GM21528 (cell line): ENCODE results near the gene MACROD2.
"Not testable (repeated sequence)": the region's sequence is repeated elsewhere in the genome, so short reads cannot be mapped to it uniquely, and the experiment has no call there.

Experiments used
- ATAC-seq: cut with Tn5 transposase; IDR thresholded peaks from one replicate; pipeline ENCODE4 v1.9.1; 2021; ENCODE audit warnings: mild to moderate bottlenecking, moderate library complexity; ENCODE audit not compliant: unreplicated experiment, low FRiP score

The MACROD2 gene

DNA sequence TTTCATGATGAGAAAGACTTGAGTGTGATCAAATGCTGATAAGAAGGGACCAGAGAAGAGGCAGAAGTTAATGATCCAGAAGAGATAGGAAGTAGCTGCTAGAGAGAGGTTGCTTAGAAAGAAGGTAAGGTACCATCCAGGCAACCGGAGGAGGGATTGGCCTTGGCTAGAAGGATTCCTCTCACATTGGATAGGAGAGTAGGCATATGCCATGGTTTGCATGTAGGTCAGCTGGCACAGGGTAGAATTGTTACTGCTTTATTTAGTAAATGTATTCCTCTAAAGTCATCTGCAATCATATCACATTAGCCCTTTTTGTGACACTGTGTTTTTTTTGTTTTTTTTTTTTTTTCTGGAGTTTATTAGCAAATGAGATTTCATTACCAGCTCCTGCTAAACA lies 923.0 kb downstream of the MACROD2 start:
- no peak for ATAC-seq

DNA sequence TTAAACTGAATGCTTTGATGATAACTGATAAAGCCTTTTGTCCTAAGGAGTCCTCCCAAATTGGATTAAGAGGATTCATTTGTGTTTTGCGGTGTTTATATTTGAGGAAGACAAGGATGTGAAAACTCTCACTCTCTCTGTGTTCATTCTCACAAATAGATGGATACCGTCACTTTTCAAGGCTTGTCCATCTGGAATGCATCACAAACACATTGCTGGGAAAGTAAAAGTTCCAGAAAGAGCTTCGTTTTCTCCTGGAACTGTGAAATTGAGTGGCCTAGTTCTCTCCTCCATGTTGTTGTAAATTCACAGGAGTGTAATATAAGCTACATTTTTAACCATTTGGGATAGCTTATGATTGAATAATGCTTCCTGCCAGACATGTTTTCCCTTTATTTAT lies 923.7 kb downstream of the MACROD2 start:
- ATAC-seq, result no peak

DNA sequence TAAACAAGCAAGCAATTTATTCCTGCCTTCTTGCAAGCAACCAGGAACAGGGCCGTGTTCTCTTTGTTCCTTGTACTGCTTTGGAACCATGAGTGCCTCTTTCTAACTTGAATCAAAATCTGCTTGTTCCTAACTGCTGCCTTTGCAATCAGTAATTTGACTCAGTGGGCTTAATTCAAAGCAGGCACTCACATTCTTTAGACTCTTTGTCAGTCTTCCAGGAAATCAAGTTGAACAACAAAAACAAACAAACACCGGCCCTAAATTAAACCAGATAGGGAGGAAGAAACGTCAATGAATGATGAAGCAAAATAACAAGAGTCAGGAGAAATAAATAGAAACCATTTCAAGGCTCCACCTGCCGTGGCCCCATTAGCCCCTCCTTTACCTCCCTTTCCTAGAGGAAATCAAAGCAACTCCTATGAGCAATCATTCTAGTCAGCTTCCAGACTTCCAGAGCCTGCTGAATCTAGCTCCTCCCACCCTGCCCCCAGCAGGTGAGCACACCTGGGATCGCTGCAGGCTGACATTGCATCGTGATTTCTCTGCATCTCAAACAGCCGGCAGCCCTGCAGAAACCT lies 924.3 kb downstream of the MACROD2 start:
- ATAC-seq, result no peak

DNA sequence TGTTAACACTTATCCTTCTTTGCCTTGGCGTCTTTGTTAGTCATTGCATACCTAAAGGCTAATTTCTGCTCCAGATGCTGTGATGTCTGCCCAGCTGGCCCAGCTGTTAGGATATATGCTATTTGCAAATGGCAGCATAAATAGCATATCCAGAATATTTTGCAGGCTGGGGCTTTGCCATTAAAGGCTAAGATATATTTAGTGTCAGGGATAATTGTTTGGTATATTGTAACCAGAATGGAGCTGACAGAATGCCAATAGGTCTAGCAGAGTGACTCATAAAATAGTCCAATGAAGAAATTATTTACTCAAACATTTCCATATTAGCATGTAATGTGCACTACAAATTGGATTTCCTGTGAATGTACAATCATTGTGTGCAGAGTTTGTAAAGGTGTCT lies 926.2 kb downstream of the MACROD2 start:
- no peak for ATAC-seq

DNA sequence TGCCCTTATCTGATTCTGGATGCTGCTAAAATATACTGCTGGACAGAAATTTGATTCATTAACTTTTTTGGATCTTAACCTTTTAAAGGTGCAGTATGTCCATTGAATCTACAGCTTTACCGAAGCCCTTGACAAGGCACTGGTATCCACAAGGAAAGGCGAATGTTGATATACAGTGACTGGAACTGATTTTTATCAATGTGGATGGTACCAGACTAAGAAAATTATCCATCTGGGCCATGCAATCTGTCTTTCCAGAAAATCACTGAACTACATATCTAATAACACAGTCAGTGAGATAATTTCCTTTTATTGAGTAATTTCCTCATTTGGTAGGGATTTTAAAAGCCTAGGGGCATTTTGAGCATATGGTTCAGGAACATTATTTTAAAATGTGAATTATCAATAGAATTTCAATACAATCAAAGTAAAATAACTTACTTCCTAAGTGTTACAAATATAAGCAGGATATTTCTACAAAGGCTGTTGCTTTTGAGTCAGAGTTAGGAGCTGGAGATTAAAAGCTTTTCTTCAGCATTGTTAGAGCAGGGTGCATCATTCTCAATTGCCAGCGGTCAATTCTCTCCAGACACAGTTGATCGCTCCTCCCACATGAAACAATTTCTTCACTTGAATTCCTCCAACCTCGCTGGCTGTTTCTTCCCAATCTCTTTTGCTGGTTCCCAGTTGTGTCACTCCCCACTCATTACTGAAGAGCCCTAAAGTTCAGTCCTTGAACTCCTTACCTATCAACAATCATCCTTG lies 927.4 kb downstream of the MACROD2 start:
- ATAC-seq, result no peak

DNA sequence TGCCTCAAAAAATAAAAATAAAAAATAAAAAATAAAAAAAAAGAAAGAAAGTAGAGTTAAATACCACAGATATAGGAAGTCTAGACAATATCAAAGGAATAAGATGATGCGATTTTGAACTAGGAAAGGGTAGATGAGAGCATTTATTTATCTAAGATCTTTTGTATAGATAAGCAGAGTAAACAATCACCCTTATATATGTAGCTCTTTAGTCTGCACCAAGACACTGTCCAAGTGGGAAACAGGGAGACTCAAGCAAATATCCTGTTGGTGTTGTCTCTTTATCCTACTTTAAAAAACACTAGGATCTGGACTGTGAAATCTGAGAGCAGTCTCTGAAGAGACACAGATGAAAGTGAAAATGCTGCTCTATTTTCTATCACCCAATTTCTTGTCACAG lies 929.1 kb downstream of the MACROD2 start:
- no peak for ATAC-seq

DNA sequence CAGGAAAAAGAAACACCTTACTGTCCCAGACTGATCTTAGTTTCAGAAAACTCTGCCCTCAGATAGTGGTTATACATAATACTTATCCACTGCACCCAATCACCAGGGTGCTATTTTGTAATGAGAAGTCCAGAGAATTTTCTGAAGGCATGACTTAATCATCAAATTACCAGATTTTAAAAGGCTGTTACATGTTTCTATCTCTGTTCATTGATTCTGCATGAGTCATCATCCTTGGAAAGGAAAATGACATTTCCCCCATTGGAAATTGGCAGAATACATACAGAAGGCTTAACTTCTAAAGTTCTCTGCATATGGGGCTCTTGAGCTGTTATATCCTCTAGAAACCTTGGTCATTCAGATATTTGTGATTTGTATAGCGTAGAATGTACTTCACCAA lies 930.0 kb downstream of the MACROD2 start:
- ATAC-seq, result no peak

DNA sequence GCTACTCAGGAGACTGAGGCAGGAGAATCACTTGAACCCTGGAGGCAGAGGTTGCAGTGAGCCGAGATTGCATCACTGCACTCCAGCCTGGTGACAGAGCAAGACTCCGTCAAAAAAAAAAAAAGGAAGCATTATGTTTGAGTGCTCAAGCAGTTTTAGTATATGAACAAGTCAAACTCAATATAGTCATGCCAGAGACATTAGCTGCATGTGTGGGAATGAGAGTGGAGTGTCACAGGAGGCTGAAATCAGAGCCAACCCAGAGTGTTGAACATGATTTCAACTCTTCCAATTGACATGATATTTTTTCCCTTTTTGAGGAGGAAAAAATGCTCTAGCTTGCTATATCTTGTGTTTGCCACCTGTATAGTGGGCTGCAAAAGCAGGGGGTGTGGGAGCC lies 931.1 kb downstream of the MACROD2 start:
- not testable (repeated sequence) for ATAC-seq

DNA sequence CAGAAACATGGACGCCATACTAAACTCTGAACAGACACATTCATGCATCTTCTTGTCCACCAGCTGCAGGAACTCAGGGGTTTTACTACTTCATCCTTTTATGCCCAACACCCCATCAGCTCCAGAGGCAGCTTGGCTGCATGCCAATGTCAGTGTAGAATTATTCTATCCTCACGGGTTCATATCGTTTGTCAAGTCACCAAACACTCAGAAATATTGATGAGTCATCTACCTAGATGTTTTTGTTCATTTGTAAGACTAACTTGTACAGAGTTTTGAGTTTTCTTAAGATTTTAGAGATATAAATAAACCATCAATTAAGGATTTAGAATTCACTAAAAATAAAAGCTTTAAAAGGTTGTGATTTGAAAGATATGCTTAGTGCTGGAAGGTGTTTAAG lies 932.8 kb downstream of the MACROD2 start:
- no peak for ATAC-seq

DNA sequence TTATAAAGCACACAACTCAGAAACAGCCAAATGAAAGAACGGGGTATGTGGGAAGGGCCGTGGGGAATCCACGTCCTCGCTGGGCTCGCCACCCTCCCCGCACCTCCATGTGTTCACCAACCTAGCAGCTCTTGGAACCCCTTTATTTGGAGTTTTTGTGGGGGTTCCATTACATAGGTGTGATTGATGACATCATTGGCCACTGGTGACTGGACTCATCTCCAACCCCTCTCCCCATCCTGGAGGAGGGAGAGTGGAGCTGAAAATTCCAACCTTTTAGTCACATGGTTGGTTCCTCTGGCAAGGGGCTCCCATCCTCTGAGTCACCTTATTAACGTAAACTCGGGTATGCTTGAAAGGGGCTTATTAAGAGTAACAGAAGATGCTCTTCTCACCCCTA lies 934.1 kb downstream of the MACROD2 start:
- ATAC-seq, result no peak

DNA sequence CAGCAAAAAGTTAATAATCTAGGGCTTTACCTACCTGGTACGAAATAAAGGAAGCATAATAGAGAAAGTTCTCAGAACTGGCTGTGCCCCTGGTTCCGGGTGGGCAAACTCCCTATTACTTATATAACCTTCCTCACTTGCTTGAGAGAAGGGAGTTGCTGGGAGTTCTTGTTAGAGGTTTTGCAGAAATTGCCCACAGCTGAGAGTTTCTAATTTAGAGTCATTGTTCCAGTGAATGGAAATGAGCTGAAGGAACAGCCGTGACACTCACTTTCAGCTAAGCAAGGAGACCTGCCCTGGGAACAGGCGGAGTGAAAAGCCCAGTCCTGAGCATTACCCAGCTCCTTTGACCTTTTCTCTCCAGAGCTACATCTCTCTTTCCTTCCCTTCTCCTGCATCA lies 936.7 kb downstream of the MACROD2 start:
- no peak for ATAC-seq

DNA sequence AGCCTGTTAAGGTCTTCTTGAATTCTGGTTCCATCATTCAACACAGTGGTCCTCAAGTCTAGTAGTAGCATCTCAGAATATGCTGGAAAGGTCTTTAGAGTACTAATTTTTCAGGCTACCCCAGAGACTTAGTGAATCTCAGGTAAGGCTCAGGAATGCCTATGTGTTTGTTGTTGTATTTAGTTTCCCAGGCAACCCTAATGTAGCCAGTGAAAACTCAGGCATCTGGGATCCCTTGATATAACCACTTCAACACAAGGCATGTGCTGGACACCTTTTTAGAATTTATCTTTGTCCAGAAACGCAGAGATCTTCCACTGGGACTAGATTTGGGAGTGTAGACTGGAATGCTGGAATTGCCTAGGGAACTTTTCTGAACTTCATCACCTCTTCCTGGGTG lies 940.0 kb downstream of the MACROD2 start:
- ATAC-seq, result no peak

DNA sequence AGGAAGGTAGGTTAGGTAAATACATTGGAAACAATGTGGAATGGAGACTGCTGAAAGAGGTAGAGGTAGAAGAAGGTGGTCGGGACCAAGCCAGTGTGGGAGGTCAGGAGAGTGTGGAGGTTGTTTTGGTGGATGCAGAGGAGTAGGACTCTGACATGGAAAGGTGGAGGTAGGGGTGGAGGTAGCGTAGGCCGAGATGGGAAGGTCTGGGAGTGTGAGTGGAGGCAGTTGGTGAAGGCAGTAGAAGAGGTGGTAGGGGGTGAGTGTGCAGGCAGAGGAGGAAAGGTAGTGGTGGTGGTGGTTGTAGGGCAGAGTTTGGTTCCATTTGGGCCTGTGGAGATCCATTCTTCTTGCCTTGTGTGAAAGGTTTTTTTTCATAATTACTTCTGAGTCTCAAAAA lies 941.7 kb downstream of the MACROD2 start:
- ATAC-seq, result no peak

DNA sequence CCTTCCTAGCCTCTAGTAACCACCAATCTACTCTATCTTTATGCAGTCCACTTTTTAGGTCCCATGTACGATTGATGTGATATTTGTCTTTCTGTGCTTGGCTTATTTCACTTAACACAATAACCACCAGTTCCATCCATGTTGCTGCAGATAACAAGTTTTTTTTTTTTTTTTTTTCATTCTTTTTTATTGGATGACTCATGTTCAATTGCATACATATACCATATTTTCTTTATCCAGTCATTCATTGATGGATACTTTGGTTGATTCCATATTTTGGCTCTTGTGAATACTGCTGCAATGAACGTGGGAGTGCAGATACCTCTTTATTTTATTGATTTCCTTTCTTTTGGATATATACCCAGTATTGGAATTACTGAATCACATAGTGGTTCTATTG lies 942.5 kb downstream of the MACROD2 start:
- ATAC-seq, result no peak

DNA sequence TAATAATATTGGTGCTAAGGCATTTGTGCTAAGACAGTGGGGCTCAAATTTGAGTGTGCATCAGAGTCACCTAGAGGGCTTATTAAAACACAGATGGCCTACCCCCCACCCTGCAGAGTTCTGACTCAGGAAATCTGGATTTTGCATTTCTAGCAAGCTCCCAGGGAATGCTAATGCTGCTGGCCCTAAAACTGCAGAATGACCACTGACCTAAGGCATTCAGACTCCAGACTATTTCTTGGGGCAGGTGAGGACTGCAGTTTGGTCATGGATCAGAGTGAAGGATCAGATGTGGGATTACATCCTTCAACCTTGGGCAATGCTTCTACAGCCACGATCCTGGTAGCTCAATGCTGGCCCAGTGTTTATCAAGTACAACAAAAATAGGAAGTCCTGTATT lies 952.2 kb downstream of the MACROD2 start:
- no peak for ATAC-seq

DNA sequence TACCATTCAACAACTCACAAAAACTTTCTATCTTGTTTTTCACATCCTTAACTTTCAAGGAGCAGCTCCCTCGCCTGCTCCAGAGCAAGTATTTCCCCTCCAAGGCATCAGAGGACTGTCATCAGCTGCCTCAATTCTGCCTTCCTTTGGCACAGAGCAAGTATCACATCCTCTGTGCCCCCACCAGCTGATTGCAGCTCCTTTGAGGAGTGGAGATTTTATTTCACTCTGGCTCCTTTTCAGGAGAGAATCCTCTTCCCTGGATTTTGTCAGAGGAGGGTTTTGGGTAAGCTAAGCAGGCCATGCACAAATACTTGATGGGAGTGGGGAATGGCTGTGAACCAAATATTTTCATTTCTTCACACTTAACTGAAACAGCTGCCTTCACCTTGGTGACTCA lies 952.6 kb downstream of the MACROD2 start:
- no peak for ATAC-seq

DNA sequence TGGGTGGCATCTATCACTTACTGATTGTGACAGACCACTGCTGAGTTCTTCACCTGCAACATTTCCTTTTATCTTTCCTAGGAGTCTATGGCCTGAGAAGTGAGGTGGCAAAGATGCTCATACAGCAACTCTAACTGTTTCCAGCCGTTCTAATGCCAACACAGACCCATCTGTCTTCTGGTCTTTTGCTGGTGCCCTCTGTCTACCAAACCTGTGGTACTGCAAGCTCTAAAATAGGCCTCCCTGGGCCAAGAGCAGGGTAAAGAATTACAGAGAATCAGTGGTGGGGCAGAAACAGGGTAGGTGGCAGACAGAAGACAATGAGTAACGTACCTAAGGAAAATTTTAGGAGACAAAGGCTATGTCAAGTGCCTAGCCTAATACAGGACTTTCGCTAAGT lies 953.1 kb downstream of the MACROD2 start:
- ATAC-seq, result no peak

DNA sequence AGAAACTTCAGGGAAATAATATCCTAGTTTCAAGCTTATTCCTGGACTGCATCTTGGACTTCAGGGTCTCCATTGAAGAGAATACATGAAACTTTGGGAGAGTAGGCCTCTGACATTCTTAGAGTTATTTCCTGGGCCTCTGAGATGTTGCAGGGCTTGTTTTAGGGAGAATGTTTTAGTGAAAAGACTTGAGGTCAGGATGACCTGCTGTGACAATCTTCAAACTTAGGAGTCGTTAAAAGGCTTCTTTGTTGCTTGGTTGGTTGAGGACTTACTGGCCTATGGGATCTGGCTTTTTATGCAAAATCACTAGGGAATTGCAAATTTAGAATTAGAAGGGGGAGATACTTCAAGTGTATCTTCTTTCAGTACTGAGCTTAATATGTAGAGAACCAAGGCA lies 955.3 kb downstream of the MACROD2 start:
- no peak for ATAC-seq

DNA sequence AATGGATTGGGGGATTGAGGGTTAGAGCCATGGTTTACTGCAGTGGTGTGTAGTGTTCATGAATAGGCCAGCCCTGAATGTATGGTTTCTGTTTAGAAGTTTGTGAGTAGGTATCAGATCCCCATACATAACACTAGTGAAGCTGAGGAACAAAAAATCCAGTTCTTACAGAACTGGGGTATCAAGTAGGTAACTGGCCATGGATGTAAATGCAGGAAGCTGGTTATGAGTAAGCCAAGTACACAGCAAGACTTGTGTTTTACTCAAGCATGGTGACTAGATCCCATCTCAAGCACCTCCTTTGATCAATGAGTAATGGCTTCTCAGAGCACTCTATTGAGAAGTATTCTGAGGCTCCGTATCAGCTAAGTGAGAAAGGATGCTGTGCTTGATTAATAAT lies 955.8 kb downstream of the MACROD2 start:
- ATAC-seq, result no peak

DNA sequence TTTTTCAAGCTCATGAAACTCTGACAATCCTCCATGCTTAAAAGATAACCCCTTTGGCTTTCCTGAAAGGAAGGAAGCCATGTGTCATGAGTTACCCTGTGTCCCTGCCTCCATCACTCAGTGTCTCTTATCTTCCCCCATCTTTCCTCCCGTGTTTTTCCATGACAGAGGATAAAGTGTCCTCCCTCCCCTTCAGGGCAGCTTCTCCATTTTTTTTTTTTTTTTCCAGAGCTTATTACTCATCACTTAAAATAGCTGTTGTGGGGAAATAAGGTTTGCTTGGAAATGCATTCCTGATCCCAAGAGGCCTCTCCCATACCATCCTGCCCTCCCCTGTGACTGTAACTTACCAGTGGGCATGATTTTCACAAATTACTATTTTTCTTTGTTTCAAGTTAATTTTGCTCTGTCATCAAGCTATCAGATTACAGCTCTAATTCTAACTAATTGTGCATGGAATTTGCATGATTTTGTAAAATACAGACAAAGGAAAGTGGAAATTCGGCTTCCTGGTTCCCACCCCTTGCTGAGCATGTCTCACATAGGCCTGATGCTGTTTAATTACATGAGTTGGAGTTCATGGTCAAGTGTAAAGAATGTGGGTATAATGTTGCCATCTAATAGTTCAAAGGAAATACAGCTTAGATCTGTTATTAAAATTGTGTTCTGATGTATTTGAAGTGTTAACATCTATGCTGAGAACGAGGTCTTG lies 956.5 kb downstream of the MACROD2 start:
- ATAC-seq, result no peak

DNA sequence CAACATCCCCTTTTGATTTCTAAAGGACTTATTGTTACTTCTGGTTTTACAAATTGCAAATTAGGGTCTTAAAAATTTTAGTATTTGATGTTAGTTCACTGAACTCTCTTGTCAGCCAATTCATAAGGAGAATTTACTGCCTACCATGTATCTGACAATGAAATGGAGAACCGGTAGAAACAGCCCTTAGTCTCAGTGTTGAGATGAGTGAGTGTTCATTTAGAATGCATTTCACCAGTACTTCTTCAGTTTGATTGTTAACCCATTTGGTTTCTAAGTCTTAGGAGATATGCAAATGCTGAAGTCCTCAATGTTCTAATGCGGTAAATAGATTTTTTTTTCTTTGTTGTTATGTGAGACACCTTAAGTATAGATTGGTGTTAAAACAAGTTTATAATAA lies 958.4 kb downstream of the MACROD2 start:
- no peak for ATAC-seq

DNA sequence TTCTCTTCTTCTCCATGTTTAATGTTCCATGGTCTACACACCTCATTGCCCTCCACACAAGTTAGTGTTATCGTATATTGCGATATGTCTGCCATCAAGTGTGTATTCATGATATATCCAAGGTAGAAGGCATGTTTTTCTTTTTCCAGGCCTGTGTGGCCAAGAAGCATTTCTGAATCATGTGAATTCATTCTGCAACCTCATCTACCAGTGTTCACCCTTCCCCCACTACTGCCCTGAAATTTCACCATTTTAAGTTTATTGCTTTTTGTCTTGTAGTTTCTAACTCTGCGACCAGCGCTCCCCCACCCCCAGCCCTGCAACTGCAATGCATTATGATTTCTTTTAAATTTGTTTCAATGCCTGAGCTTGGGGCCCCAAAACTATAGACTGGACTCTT lies 960.1 kb downstream of the MACROD2 start:
- ATAC-seq, result no peak
